SK-N-SH treated with all-trans-retinoic acid at 6 μM for 48 hours (cell line): ENCODE results near the gene GDF3.

Source experiments
- BACH2 ChIP-seq: fragments of 250-450 bp; sonication (Bioruptor Pico); IDR thresholded peaks from 2 replicates; pipeline ENCODE4 v1.9.0; 2021; ENCODE audit warnings: mild to moderate bottlenecking, borderline replicate concordance
- ESRRG ChIP-seq: fragments of 250-450 bp; sonication (Bioruptor Pico); IDR thresholded peaks from 2 replicates; pipeline ENCODE4 v1.6.1; 2021; ENCODE audit warnings: mild to moderate bottlenecking
- GLIS3 ChIP-seq: fragments of 250-450 bp; sonication (Bioruptor Pico); IDR thresholded peaks from 2 replicates; pipeline ENCODE4 v1.5.0; 2020; ENCODE audit warnings: mild to moderate bottlenecking, moderate library complexity
- PATZ1 ChIP-seq: fragments of 250-450 bp; sonication (Bioruptor Pico); IDR thresholded peaks from 2 replicates; pipeline ENCODE4 v1.8.0; 2020; ENCODE audit warnings: mild to moderate bottlenecking, moderate library complexity, borderline replicate concordance
- ZC3H10 ChIP-seq: fragments of 250-450 bp; sonication (Bioruptor Pico); IDR thresholded peaks from 2 replicates; pipeline ENCODE4 v1.5.1; 2021; ENCODE audit warnings: mild to moderate bottlenecking, moderate library complexity
- ZFP3 ChIP-seq: fragments of 250-450 bp; sonication (Bioruptor Pico); IDR thresholded peaks from 2 replicates; pipeline ENCODE4 v1.5.0; 2020; ENCODE audit warnings: mild to moderate bottlenecking, moderate library complexity
- ZFP30 ChIP-seq: fragments of 450-650 bp; formaldehyde crosslinking; IDR thresholded peaks from 2 replicates; pipeline ENCODE4 v1.5.0; 2022; ENCODE audit warnings: mild to moderate bottlenecking, moderate library complexity
- ZNF565 ChIP-seq: fragments of 450-650 bp; formaldehyde crosslinking; conservative IDR thresholded peaks from 2 replicates; pipeline ENCODE4 v1.5.0; 2020; ENCODE audit warnings: low read depth, mild to moderate bottlenecking, moderate library complexity

- no peak for TF ChIP-seq PATZ1 (CRISPR knock-in tag)
- TF ChIP-seq ZFP3, result no peak
- TF ChIP-seq ZNF565, result no peak
- TF ChIP-seq ZC3H10 (CRISPR knock-in tag), result no peak
- TF ChIP-seq ESRRG, result no peak
- TF ChIP-seq ZFP30 (CRISPR knock-in tag), result no peak
- TF ChIP-seq BACH2, result no peak
- TF ChIP-seq GLIS3 (CRISPR knock-in tag), result no peak
These were observed 24.6 kb upstream of the GDF3 start for GRCh38 chr12:7719946-7720730.
